GM18873 (cell line): Measurements from ENCODE around the gene INTS7.

ENCODE experiments used
- ATAC-seq: cut with Tn5 transposase; IDR thresholded peaks from one replicate; pipeline ENCODE4 v1.9.1; 2021; ENCODE audit warnings: mild to moderate bottlenecking, moderate library complexity, moderate number of reproducible peaks; ENCODE audit not compliant: unreplicated experiment, low FRiP score

Gene INTS7, protein sequence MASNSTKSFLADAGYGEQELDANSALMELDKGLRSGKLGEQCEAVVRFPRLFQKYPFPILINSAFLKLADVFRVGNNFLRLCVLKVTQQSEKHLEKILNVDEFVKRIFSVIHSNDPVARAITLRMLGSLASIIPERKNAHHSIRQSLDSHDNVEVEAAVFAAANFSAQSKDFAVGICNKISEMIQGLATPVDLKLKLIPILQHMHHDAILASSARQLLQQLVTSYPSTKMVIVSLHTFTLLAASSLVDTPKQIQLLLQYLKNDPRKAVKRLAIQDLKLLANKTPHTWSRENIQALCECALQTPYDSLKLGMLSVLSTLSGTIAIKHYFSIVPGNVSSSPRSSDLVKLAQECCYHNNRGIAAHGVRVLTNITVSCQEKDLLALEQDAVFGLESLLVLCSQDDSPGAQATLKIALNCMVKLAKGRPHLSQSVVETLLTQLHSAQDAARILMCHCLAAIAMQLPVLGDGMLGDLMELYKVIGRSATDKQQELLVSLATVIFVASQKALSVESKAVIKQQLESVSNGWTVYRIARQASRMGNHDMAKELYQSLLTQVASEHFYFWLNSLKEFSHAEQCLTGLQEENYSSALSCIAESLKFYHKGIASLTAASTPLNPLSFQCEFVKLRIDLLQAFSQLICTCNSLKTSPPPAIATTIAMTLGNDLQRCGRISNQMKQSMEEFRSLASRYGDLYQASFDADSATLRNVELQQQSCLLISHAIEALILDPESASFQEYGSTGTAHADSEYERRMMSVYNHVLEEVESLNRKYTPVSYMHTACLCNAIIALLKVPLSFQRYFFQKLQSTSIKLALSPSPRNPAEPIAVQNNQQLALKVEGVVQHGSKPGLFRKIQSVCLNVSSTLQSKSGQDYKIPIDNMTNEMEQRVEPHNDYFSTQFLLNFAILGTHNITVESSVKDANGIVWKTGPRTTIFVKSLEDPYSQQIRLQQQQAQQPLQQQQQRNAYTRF

DNA sequence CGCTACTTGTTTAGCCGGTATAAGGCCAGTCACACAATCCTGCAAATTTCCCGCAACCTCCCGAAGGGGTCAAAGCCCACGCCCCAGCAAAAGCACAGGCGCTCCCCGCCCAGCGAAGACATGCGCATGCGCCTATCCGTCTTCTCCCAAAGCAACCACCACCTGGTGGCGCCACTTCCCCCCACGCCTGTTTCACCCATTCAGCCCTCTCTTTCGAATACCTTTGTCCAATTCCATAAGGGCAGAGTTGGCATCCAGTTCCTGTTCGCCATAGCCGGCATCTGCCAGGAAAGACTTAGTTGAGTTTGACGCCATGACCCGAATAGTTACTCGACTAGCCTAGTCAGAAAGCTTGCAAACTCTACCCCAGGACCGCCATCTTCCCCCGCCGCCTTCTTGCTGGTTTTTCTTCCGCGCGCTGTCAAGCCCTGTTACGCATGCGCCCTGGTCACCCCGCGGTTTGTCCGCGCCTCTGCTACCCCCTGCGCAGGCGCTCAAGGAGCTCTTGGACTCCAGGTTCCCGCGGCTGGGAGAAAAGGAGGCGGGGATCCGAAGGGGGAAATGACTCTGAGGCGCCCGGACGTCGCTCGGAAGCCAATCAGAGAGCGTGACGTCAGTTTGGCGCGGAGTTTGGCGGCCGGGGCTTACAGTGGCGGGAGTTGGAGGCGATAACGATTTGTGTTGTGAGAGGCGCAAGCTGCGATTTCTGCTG, at the start of gene INTS7, which contains the start of gene DTL:
Gene INTS7 (minus strand): TSS at position 435 of the 712 bp plus-strand sequence. CDS start 120 bp downstream, at position 315.
Gene DTL (plus strand): TSS at position 626 of the 712 bp plus-strand sequence. CDS start 143 bp downstream, outside the sequence.
- peak; percentile 71 for ATAC-seq

DNA sequence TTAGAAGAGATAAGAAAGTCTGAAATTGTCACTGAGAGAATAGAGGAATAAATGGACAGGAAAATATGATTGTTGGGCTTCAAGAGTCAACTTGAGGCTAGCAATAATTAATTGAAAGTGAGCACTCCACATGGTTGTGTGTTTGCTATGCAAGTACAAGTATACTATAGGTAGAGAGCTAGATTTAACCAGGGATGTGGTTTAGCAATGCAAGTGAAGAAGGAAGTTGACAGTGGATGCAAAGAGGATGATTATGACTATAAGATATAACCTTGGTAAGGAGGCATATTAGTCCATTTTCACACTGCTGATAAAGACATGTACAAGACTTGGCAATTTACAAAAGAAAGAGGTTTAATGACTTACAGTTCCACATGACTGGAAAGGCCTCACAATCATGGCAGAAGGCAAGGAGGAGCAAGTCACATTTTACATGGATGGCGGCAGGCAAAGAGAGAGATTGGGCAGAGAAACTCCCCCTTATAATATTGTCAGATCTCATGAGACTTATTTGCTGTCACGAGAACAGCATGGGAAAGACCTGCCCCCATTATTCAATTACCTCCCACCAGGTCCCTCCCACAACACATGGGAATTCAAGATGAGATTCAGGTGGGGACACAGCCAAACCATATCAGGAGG, 47.5 kb upstream of the INTS7 start:
- no peak for ATAC-seq

DNA sequence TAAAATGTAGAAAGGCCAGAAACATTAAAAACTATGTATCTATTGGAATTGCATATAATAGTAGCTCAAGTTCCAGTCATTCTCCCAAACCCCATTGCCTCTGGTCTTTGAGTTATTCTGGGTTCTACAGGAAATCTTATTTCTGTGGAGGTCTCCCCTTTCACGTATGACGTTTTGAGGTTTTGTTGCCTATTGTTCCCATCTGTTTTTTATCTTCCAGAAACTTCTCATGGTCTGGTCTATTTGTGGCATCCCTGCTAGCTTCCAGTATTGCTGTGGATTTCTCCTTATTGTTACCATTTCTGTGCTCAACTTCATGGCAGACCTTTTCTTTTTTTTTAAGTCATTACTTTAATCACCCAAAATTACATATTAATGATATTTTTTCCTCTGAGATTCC, 43.5 kb upstream of the INTS7 start:
- ATAC-seq, result no peak

DNA sequence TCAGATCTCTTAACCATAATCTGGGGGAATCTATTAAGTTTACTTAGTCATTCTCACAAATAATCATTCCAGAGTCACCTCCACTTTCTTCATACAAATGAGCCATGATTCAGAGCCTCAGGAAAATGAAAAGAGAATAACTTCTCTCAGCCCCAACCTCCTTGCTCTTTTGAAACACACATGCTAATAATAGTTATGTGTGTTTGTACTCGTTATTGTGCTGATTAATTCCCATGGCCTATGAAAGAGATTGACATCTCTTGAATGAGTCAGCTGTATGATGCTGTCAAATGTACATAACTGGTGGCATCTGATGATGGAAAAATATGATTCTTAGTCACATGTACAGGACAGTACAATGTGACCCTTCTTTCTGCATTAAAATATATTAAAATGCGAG, 41.7 kb upstream of the INTS7 start:
- no peak for ATAC-seq

DNA sequence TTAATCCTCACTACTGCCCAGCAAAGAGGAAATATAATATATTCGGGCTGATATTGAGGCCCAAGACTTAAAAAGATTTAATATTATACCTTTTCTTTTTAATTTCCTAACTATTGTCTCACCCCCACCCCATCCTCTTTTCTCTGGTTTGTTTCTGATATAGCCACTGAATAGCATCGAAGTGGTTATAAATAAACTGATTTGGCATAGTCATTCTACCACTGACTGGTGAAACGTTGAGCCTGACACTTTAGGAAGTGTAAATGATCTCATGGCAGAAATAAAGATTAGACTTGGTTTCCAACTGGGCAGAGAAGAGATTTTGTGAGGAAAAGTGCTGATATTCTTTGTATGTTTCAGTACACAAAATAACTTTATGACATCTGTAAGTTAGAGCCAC, 39.5 kb upstream of the INTS7 start:
- ATAC-seq, result no peak

DNA sequence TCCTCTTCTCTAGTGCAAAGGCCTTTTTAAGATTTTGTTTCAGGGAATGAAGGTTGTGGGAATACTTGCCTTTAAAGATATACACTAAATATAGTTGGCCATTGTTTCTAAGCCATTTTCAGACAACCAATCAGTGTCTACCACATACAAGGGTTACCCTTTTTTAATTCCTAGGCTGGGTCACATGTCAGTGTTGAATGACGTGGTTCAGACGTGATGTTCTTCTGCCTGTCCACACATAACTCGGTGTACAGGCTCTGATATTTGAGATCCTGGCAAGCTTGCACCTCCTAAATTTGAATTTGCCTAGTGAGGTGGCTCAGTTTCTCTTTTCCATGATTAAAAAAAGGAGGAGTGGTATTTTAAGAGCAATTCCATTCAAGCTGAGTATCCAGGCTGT, 39.0 kb upstream of the INTS7 start:
- ATAC-seq, result no peak

DNA sequence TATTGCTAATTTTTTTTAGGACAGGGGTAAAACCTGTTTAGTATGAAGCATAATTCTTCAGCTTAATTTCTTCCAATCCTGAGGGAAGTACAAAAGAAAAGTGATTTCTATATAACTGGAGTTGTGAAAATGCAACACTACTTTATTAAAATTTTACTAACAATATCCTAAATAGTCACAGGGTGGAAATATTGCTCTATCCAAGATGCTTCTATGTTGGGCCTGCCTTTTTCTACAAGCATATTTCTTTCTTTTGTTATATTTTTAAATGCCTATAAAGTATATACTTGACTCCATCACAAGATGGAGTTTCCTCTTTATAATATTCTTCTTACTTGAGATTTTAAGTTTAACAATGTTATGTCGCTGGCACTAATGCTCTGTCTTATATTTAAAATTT, 38.1 kb upstream of the INTS7 start:
- ATAC-seq, result no peak

DNA sequence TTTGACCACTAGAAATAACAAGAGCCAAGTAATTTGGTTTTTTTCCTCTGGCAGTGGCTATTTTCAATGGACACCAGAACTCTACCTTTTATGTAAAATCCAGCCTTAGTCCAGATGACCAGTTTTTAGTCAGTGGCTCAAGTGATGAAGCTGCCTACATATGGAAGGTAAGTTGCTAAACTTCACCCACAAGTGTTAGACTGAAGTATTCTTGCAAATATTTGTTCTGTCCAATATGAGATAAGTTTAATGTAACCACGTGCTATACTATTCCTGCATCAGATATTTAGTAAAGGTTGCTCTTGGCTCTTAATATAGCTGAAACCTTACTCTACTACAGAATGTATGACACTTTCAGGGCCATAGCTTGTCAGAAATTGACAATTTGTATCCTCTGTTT, 36.7 kb upstream of the INTS7 start:
- no peak for ATAC-seq

DNA sequence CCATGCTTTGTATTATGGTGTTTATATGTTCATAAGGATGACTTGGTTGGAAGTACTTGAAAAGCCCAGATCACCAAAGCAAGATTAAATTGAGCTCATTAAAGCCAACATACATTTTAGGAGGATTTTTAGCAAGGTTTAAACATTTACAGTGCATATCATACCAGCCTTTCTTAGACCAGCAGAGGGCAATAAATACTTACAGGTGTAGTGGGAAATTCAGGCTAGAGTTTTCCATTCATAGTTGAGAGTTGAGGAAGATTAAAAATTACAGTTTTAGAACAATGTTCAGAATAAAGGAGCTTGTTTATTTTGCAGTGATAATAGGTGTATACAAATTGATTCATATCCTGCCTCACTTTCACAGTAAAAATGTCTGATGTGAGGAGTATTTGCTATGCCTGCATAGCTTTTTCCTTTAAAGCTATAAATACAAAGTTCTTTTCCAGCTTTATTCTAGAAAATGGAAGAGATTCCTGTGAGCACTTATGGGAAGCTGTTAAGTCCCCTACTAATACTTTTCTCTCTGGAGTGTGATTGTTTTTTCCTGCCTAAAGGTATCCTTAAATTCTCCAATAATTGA, 35.5 kb upstream of the INTS7 start:
- ATAC-seq, result no peak

DNA sequence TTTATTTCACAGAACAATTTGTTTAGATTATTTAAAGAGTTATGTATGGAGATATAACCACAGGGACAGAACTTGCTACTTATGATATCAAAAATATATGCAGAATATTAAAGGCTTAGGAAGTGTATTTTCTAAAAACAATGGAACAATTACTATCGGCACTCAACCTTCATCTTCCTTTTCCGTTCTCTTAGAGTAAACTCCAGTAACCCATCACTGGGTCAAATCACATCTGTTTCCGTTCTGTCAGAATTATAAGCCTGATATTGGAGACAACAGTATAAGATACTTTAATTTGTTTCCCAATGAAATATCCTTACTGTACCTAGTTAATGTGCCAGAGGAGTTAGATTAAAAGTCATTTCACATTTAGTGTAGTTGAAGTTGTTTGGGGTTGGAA, 32.4 kb upstream of the INTS7 start:
- no peak for ATAC-seq

DNA sequence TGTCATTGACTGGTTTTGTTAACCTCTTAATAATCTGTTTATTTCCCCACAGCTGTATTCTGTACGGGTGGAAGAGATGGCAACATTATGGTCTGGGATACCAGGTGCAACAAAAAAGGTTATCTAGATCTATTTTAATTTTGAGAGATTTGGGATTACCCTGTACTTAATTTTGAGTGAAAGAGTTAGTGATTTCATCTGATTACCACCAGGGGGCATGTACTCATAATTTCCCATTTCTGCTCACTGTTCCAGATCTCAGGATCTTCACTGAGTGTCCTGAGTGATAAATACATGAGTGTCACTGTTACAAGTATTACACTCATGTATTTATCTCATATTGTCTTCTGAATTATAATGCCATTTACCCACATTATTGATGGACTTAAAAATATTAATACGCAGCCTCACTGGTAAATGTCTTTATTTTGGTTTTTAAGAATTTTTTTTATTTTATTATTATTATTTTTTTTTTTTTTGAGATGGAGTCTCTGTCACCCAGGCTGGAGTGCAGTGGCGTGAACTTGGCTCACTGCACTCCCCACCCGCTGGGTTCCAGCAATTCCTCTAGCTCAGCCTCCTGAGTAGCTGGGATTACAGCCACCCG, 27.6 kb upstream of the INTS7 start:
- ATAC-seq, result no peak

DNA sequence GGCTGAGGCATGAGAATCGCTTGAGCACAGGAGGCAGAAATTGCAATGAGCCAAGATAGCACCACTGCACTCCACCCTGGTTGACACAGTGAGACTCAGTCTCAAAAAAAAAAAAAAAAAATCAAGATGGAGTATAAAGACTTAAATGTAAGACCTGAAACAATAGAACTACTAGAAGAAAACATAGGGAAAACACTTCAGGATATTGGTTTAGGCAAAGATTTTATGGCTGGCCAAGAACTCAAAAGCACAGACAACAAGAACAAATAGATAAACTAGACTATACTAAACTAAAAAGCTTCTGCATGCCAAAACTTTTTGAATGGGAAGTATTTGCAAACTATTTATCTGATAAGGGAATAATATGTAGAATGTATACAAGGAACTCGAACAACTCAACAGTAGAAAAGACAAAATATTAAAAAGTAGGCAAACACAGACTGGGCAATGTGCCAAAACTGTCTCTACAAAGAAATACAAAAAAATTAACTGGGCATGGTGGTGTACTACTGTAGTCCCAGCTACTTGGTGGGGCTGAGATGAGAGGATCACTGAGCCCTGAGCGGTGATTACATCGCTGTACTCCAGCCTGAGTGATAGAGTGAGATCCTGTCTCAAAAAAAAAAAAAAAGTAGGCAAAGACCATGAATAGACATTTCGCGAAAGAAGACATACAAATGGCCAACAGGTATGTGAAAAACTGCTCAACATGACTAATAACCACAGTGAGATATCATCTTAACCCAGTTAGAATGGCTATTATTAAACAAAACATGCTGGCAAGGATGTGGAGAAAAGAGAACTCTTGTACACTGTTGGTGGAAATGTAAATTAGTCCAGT, 25.5 kb upstream of the INTS7 start:
- no peak for ATAC-seq

DNA sequence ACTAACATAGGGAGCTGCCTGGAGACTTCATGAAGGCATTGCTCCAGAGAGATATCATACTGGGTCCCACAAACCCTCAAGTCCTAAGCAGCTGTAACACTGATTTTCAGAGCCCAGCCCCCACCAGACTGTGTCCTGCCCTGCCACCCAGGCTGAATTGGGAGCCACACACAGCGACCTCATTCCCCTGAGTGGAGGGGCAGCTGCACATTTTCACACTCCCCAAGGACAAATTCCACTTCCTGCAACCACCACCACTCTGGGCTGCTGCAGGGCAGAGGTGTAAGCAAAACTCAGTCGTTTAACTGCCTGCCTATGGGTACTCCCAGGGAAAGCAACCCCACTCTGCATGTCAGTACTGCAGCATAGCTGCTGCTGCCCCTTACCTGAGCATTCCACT, 20.0 kb upstream of the INTS7 start:
- ATAC-seq, result no peak

DNA sequence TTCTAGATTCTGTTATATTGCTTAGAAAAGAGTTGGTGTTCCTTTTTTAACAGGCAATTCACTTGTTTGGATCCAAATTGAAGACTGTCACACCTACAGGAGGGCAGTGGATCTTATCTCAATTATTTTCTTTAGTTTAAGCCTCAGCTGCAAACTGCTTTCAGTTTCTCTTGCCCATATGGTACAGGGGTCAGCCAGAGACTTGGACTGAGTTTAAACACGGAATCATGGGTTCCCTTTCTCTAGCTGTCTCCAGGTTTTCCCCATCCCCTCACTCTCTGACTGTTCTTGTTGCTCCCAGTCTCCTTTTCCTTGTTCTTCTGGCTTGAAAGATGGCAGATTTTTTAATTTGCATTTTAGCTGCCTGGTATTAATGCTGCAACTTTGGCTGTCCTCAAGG, 18.6 kb upstream of the INTS7 start:
- ATAC-seq, result no peak

DNA sequence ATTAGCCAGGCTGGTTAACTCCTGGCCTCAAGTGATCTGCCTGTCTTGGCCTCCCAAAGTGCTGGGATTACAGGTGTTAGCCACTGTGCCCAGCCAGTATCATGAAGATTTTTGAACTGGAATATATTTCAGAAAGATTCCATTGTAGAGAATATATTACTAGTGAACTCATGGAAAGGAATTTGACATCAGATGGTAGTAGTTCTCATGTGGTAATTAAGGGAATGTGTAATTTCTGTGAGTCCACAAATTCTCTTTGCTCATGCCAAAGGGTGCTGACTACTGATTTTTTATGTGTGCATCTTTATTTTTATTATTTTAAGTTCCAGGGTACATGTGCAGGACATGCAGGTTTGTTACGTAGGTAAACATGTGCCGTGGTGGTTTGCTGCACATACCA, 10.6 kb upstream of the INTS7 start:
- ATAC-seq, result no peak

DNA sequence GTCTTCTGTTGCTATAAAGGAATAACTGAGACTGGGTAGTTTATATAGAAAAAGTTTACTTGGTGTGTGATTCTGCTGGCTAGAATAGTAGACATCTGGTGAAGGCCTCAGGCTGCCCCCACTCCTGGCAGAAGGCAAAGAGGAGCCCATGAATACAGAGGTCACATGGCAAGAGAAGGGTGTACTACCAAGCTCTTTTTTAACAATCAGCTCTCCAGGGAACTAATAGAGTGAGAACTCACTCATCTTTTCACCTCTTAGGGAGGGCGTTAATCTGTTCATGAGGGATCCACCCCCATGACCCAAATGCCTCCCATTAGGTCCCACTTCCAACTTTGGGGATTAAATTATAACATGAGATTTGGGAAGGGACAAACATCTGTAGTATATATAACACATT, 9.5 kb upstream of the INTS7 start:
- no peak for ATAC-seq

DNA sequence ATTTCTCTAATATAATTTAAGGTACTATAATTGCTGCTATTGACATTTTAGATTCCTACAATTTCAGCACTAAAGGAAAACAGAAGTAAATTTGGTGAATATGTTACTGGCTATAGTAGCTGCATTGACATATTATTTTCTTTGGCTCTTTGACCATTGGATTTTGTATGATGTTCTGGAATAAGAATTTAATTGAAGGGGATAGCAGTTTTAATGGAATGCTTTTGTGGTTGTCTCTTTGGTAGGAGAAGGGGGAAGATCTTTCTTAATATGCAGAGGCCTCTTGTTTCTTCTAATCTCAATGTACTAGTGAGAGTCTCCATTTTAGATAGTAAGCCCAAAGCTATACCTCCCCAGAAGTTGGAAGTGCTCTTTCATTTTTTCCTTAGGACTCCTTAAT, 7.1 kb upstream of the INTS7 start:
- no peak for ATAC-seq

DNA sequence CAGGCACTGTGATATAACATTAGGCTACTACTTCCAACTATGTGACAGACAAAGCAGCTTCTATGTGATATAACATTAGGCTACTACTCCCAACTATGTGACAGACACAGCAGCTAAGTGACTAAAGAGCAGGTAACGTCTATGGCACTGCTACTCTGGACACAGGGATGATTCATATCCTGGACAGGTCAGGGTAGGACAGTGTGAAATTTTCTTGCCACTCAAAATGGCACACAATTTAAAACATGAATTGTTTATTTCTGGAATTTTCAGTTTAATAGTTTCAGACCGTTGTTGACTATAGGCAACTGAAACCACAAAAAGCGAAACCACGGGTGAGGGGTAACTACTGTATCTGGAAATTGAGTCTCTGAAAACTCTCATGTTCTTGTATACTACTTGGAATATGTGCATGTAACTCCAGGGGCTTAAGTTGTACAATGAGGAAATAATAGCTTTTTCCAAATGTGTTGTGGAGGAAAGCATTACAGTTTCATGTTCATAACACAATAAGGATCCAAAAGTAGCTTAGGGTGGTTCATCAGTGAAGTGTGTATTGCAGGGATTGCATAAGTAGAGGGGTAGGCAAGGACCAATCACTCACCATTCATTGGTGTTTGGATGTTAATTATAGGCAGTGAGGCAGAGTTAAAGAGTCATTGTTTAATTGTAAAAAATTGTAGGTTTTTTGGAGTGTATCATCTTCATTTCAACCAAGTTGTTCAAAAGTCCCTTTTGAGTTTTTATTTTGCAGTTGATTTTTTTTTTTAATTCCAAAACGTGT, 5.5 kb upstream of the INTS7 start:
- no peak for ATAC-seq
